GM21515 (cell line): ENCODE results near the gene GABPB1.
A peak's percentile ranks its signal among the peaks of the same experiment; 100 is the strongest.

Source experiments
- ATAC-seq: cut with Tn5 transposase; IDR thresholded peaks from one replicate; pipeline ENCODE4 v1.9.1; 2021; ENCODE audit not compliant: unreplicated experiment

Gene GABPB1

DNA sequence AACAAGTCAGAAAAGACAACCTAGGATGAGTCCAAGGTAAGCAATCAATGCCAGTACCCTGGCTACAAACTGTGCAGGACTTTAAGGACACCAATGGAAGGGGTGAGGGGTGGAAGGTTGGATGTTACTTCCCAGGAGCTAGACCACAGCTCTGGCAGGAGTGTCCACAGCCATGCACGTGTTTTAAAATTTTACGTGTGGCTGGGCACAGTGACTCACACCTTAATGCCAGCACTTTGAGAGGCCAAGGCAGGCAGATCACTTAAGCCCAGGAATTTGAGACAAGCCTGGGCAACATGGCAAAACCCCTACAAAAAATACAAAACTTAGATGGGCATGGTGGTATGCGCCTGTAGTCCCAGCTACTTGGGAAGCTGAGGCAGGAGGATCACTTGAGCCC, 74.7 kb downstream of the GABPB1 start:
- ATAC-seq, result no peak

DNA sequence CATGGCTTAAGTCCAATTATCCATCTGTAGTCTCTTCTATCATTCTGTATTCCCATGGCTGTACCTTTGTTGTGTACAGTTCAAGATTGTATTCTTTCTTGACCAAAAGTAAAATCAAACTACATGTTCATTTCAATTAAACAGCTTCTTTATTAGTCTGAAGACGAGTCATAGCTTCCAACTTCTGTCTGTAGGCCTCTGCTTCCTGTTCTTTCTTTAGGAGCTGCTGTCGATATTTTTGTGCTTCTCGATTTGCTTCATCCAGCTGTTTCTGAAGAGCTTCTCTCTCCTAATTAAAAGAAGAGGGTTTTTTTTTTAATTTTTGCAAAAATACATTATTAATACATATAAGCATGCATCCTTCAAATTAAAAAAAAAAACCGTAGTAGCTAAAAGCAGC, 76.5 kb downstream of the GABPB1 start:
- no peak for ATAC-seq

DNA sequence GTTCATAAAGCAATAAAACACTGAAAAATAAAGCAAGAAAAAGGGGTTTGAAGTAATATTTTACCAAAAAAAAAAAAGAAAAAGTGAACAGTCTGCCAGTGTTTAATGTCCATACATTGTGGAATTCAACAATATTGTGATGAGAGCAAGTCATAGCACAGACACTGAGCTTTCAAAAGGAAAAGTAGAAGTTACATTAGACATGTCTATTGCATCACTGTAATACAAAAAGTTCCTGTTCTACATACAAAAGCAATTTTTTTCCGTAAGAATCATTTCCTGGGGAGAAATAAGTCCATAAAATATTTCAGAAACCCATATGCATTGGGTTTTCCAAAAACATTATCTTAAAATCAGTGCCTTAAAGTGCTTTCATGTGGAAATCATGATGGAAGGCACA, 77.6 kb downstream of the GABPB1 start:
- no peak for ATAC-seq

DNA sequence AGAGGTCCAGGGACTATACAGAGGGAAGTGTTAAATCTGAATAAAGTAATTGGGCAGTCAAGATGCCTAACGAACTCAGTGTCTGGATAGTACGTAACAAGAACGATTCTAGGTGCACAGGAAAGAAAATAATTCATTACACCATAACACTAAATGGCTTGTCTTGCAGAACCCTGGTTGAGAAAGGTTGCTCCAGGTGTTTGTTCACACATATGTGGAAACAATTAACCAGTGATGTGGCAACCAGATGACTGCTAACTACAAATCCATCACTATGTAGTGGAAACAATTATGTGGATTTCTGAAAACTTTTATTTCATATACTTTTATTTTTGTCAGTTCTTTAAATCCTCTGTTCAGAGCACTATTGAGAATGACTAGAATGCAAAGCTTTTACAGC, 79.1 kb downstream of the GABPB1 start:
- ATAC-seq, result no peak

DNA sequence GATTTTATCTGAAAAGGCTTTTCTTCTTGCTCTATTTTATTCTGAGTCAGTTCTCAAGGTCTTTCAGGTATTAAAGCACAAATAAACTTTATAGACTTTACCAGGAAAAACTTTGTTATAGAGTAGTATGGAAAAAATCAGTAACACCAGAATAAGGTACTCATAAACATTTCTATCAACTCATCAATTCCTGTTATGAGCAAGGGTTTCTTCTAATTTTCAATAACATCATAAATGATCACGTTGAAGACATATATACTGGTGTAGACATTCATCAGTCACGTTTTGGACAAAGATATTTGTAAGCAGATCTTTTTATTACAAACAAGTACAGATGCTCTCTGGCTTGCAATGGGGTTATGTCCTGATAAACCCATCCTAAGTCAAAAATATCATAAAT, 79.9 kb downstream of the GABPB1 start:
- ATAC-seq, result no peak

DNA sequence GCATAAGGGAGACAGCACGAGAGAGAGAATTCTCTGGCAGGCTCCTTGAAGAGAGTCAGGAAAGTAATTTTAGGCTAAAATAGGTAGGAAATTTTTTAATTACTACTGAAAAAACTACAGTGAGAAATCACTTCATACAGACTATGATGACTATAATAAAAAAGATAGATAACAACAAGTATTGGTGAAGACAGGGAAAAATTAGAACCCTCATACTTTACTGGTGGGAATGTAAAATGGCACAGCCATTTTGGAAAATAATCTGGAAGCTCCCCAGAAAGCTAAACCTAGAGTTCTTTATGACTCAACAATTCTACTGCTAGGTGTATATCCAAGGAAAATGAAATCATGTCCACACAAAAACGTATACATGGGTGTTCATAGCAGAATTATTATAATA, 87.4 kb downstream of the GABPB1 start:
- ATAC-seq, result no peak

DNA sequence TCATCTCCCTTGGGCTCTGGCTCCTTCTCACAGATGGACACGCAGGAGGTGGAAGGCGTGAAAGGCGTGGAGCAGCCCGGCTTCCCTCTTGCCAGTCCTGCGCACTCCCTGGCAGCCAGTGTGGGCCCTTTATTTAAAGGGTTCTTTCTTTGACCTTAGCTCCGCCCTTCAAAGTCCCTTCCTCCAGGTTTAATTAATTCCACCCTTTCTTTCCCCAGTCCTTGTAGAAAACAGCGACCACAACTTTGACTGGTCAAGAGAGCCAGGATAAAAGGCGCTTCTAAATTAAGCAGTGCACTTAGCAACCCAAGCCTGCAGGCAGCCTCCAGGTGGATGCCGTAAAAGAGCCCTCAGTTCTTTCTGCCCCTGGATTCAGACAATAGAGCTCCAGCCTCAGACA, 89.4 kb downstream of the GABPB1 start, which contains the start of gene HDC:
Gene HDC, minus strand, starts transcription at position 107 of the 400 bp plus-strand sequence. Its CDS starts 103 bp downstream, at position 4.
- ATAC-seq, result no peak

DNA sequence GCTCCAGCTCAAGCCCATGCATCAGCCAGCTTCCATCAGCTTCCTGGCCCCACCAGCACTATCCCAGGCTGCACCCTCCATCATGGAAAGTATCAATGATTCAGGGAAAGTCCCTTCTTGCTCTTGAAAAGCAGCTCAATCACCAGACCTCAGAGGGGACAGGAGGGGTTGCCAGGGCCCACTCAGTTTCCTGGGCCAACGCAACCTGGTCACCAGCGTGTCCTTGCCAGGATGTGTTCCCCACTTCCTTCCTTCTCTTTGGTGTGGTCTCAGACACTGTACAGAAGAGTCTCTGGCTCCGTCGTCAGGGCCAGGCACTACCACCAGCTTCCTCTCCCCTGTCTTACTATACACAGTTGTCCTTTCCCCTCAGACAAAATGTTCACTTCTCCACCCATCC, 92.5 kb downstream of the GABPB1 start:
- no peak for ATAC-seq

DNA sequence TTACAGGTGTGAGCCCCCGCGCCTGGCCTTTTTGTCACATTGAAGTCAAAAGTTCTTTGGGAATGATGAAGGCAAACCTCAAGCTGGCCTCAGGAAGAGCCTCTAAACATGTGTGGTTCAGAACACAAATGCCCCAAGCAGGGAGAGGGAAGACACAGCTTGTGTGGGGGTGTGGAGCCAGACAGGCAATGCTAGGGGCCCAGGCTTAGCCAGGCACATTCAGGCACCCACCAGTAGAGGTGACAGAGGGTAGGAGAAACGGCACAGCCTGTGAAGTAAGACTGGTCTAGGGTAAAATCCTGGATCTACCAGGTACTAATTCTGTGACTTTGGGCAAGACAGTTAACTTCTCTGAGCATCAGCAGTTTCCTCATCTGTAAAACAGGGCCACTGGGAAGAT, 93.0 kb downstream of the GABPB1 start:
- ATAC-seq, result no peak

DNA sequence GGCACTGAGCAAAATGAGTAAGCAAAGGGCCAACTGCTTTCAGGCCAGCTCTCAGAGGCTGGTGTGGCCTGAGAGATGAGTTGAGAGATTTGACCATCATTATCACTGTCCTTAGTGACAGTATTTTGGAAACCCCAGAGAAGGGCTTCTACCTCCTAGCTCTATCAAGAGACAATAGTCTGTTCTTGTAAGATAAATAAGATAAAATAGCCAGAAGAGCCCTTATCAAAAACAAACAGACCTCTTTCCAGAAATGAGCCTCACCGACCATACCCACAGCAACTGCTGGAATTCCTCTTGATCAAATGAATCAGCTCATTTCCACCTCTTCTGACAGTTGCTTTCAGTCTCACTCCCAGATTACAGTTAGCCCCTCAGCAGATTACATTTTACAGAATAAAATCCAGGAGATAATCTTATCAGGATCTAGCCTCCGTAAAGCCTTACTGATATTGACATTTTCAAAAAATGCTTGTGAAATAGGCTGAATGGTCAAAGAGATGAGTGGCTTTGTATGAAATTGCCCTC, 94.0 kb downstream of the GABPB1 start:
- ATAC-seq, result peak; percentile 43

DNA sequence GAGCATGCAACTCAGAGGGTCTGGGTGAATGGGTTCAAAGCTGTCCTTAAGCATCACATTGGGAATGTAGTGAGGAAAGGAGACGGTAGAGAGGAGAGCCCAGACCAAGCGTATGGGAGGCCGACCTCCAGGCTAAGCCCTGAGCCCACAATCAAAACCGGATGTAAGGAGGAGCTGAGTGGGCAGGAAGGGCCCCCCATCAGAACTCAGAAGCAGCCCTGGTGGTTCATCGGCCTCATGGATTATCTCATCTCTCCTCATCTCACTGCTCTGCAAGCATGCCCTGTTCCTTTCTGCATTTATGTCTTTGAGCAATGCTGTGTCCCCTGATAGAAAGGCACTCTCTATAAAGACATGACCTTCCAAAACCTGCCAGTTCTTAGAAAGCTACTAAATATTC, 95.7 kb downstream of the GABPB1 start:
- ATAC-seq, result no peak

DNA sequence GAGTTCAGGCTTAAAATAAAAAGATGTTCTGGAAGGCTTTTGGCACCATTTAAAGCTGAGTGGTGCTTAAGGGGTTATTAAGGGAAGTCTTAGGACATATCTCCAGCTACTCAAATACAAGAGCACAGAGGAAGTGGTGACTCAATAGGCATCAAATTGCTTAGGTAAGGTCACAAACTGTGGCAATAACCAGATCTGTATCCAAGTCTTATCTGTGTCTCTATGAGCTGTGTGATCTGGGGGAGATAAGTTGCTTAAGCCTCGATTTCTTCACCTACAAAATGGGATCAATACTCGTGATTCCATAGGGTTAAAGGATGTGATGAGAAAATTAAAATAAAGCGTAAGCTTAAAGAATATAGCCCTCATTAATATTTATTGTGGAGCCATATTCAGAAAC, 97.1 kb downstream of the GABPB1 start:
- no peak for ATAC-seq

DNA sequence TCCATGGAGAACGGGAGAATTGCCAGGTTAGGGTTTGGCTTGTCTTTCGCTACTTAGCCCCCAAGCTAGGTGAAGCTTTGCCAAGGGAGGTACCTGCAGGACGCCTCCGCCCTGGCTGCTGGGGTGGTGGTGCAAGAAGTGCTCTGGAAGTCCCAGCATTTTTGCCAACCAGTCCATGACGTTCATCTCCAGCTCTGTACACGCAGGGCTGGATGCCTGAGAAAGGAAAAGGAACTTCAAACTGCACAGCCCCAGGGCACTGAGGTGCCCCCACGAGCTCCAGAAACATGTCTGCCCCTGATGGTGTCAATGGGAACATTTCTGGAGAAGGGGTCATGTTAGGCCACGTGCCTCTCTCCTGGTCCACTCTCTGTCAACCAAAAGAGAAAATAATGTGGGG, 97.7 kb downstream of the GABPB1 start:
- no peak for ATAC-seq

DNA sequence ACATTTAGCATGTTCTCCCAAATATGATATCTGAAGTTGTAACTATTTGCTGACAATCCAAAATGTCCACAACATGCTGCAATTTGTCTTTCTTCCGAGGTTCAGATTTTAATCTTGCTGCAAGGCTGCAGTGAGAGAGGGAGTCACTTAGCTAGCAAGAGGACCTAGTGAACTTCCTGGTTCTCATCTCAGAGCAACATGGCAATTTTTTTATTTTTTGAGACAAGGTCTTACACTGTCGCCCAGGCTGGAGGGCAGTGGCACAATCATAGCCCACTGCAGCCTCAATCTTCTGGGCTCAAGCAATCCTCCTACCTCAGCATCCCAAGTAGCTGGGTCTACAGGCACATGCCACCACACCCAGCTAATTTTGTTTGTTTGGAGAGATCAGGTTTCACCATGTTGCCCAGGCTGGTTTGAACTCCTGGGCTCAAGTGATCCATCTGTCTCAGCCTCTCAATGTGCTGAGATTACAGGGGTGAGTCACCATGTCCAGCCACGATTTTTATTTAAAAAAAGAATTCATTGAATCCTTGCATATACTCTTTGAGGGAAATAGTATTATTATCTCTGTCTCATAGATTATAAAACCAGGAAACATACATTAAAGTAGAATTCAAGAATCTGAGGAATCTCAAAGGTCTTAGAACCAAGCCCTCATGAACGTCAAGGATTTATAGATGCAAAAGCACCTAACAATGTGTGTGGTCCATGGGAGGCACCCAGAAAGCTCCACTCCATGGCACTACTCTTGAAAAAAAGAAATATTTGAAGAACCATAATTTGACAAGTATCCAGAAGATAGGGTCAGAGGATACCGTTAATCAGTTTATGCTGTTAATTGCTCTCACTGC, 98.6 kb downstream of the GABPB1 start:
- no peak for ATAC-seq

DNA sequence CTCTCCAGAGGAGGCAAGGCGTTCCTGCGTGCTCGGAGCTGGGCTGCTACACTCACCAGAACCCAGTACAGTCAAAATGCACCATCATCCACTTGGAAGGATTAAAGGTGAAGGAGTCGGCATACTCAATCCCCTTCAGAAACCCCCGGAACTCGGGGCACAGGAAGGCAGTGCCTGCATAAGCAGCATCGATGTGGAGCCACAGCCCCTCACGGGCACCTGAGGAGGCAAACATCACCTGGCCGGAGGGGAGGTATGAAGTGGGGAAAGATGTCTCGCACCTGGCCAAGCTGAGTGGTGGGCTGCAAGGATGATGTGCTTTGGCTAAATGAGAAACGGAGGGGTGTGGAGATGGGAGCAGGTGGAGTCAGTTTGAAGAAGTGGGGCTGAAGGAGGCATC, 102.4 kb downstream of the GABPB1 start:
- no peak for ATAC-seq

DNA sequence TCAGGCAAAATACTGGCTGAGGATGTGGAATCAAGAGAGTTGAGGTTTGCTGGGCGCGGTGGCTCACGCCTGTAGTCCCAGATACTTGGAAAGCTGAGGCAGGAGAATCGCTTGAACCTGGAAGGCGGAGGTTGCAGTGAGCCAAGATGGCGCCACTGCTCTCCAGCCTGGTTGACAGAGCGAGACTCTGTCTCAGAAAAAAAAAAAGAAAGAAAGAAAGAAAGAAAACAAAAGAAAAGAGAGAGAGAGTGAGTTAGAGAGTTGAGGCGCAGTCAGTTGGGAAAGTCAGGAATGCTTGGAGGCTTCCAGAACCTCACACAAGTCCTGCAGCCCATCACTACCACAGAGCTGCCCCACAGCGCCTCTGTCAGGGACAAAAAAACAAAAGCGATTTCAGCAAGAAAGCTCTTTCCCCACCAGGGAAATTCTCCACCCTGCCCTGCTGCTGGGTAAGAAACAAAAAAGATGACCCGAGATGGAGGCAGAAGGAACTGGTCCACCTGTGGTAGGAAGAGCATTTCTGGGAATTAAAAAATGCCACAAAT, 103.3 kb downstream of the GABPB1 start:
- no peak for ATAC-seq

DNA sequence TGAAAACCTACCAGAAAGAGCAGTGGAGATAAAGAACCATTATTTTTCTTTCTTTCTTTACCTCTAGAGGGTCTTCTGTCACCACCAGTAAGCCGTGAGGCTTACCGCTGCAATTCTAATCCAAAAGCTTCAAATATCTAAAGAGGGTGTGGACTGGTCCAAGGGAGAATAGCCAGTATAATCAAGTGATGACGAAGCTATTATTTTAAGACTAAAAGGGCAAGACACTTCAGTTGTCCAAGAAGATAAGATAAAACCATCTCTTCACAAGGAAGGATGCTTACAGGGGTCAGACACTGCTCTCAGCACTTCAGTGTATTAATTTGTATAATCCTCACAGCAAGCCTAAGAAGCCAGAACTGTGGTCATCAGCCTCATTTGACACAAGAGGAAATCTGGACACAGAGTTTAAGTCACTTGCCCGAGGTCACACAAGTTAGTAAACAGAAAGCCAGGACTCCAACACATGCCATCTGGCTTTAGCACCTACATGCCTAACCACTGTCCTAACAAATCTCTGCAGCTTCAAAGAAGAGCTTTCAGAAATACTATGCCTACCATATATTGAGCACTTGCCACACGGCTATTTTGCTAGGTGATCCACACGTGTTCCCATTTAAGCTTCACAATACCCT, 104.1 kb downstream of the GABPB1 start:
- no peak for ATAC-seq

DNA sequence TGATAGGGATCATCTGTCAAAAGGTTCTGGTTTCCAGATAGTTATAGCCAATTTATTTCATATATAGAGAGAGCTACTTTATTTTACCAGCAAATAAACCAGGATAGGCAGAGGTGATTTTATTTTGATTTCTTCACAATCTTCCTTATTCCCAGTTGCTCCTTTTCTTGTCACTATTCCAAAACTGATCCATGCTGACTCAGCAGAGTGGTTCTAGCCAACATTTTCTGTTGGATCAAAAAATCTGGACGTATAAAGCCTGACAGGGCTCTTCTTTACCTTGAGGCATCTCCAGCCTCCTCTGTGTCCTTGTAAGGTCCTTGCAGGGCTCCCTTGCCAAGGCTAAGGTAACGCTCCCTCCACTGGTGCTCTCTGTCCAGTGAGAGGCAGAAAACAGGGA, 105.3 kb downstream of the GABPB1 start:
- ATAC-seq, result no peak

DNA sequence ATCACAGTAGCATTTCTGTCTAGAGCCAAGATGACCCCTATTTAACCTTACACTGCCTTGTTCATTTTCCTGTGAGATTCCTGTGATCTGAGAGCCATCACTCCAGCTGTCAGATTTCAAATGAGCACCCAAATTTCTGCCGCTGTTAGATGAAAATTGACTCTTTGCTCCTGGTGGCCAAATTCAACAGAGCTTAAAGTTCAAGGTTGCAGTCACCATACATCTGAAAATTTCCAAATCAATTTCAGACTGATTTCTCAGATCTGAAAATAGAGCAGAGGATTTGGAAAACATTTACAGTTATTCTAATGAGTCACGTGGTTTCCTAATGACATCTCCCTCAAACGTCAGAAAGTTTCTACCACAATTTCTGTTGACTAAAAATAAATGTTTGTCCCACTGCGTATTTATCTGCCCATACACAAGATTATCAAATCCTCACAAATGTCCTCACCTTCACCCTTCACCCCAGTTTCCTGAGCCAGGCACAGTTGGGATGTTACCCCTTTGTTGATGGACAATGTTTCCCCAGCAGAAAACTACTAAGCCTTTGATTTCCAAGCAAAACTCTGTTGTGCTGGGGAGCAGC, 105.9 kb downstream of the GABPB1 start:
- ATAC-seq, result no peak

DNA sequence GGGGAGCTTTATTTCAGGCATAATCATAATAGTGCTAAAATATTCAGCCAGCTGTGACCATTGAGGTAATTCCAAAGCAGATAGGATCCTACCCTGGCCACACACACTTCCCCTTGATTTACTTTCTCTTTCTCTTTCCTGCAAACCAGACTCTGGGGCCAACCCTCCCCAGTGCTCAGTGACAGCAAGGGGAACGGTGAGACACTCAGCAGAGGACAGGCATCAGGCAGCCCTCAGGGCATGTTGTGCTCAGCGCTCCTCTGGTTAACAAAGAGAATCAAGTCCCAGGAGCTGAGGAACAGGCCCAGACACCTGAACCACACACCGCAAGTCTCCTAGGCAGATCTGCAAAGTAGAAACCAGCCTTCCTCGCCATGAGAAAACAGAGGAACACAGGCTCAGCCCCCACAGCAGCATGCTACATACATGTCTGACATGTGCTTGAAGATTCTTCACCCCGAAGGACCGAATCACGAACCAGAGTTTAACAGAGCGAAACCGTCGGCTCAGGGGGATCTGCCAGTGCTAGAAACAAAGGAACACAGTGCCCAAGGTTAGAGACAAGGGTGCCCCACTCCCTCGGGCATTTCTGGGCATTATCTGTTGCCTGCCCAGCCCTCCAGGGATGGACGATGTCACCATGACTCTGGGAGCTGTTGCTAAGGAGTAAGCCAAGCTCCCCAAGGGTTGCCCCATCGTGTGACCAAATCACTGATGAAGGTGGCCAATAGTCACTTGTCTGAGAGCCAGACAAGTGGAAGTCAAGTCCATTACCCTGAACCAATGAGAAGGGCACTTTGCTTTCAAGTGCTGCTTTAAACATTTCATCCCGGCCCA, 107.0 kb downstream of the GABPB1 start:
- ATAC-seq, result peak; percentile 99

DNA sequence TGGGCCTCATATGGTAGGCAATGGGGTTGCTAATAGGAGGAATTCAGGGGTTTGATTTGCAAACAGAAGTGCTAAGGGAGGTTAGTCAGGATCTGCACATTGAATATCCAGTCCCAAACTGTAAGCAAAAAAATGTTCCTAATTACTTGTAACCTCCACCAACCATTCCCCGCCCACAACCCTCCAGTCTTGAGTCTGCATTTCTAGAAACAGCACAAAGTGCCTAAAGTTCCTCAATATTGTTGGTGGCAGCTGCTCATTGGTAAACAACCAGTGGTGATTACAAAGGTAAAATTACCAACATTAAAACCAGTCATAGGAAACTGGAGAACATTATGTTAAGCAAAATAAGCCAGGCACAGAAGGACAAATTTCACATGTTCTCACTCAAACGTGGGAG, 108.4 kb downstream of the GABPB1 start:
- ATAC-seq, result no peak
